ENCODE results near the gene CPN2. TPM values are rescaled to one million over a fixed set of nuclear protein-coding genes. Genes with fewer than 3 reads are reported as not detected.

CPN2 gene
- total RNA-seq, 4 donors from 2014 or later, result not detected

GRCh38 chr3:194307849-194308248 lies 43.3 kb downstream of the CPN2 start:
- Histone ChIP-seq H3K4me3 (no peak overlapping the region), H3K27me3 (peaks cover 0 to 7% of the 10 kb centered on the region in 2 donors), H3K4me1 (peaks cover 0 to 40% (median 9%) of the 10 kb centered on the region in 4 donors), H3K9me3 (no peaks in the 10 kb centered on the region), H3K36me3 (no peaks in the 10 kb centered on the region), H3K27ac (no peak overlapping the region)
- TF ChIP-seq CTCF (IDR thresholded peaks at IDR 0.05) (no peak), POLR2A (IDR thresholded peaks at IDR 0.05) (no peak), EP300 (IDR thresholded peaks at IDR 0.05) (no peak)
- no peak for DNase-seq (ENCODE audit: low spot score in 2 of 2)
- 56 to 57% methylated on average over 7 to 8 of the region's 8 CpGs for WGBS, 2 donors

GRCh38 chr3:194306771-194307640 lies 44.1 kb downstream of the CPN2 start:
- H3K27me3 ChIP-seq, result peaks cover 0 to 7% of the 10 kb centered on the region in 2 donors
- H3K4me1 ChIP-seq, result peaks cover 0 to 31% (median 6%) of the 10 kb centered on the region in 4 donors
- no peak overlapping the region for H3K4me3 ChIP-seq
- no peaks in the 10 kb centered on the region for H3K9me3 ChIP-seq
- no peaks in the 10 kb centered on the region for H3K36me3 ChIP-seq
- no peak for DNase-seq (ENCODE audit: low spot score in 2 of 2)
- H3K27ac ChIP-seq, result no peak overlapping the region
- TF ChIP-seq EP300 (IDR thresholded peaks at IDR 0.05) (no peak), CTCF (IDR thresholded peaks at IDR 0.05) (no peak), POLR2A (IDR thresholded peaks at IDR 0.05) (no peak)
- 72 to 74% methylated on average over 13 of the region's 13 CpGs for WGBS, 2 donors

- 51 to 73% methylated on average over 8 to 11 of the region's 11 CpGs for WGBS, 2 donors
- TF ChIP-seq CTCF (IDR thresholded peaks at IDR 0.05) (no peak), EP300 (IDR thresholded peaks at IDR 0.05) (no peak), POLR2A (IDR thresholded peaks at IDR 0.05) (no peak)
- H3K4me1 ChIP-seq, result peaks cover 0 to 30% (median 6%) of the 10 kb centered on the region in 4 donors
- no peak overlapping the region for H3K4me3 ChIP-seq
- no peaks in the 10 kb centered on the region for H3K36me3 ChIP-seq
- no peak for DNase-seq (ENCODE audit: low spot score in 2 of 2)
- H3K27ac ChIP-seq, result no peak overlapping the region
- H3K9me3 ChIP-seq, result no peaks in the 10 kb centered on the region
- H3K27me3 ChIP-seq, result peaks cover 0 to 7% of the 10 kb centered on the region in 2 donors
Measured at GRCh38 chr3:194306109-194306686, 44.9 kb downstream of the CPN2 start.

GRCh38 chr3:194305356-194306108 lies 45.6 kb downstream of the CPN2 start:
- DNase-seq (ENCODE audit: low spot score in 2 of 2), result no peak
- no peak overlapping the region for H3K4me3 ChIP-seq
- no peak for TF ChIP-seq POLR2A (IDR thresholded peaks at IDR 0.05)
- H3K36me3 ChIP-seq, result no peaks in the 10 kb centered on the region
- 81 to 89% methylated on average over 8 to 11 of the region's 11 CpGs for WGBS, 2 donors
- H3K4me1 ChIP-seq, result peaks cover 0 to 27% (median 6%) of the 10 kb centered on the region in 4 donors
- peaks cover 0 to 7% of the 10 kb centered on the region in 2 donors for H3K27me3 ChIP-seq
- H3K9me3 ChIP-seq, result no peaks in the 10 kb centered on the region
- H3K27ac ChIP-seq, result no peak overlapping the region

- peaks cover 0 to 25% (median 6%) of the 10 kb centered on the region in 4 donors for H3K4me1 ChIP-seq
- no peak for DNase-seq (ENCODE audit: low spot score in 2 of 2)
- WGBS, 2 donors, result 95 to 96% methylated on average over 17 of the region's 17 CpGs
- no peaks in the 10 kb centered on the region for H3K9me3 ChIP-seq
- TF ChIP-seq EP300 (IDR thresholded peaks at IDR 0.05) (no peak), POLR2A (IDR thresholded peaks at IDR 0.05) (no peak), CTCF (IDR thresholded peaks at IDR 0.05) (no peak)
- peaks cover 0 to 7% of the 10 kb centered on the region in 2 donors for H3K27me3 ChIP-seq
- no peak overlapping the region for H3K27ac ChIP-seq
- H3K36me3 ChIP-seq, result no peaks in the 10 kb centered on the region
- H3K4me3 ChIP-seq, result no peak overlapping the region
Measured at GRCh38 chr3:194304186-194304917, 46.8 kb downstream of the CPN2 start.

Data from tibial nerve (tissue), 4 donors.